Heart right ventricle (tissue), 16 donors: ENCODE results near the gene WNT8B. TPM values are rescaled to one million over a fixed set of nuclear protein-coding genes. Genes with fewer than 3 reads are reported as not detected.
A peak's percentile ranks its signal among the peaks of the same experiment; 100 is the strongest.

Source experiments
- ATAC-seq, 8 donors: fragments of 200-7000 bp; cut with Tn5 transposase; one replicate each; pipeline ENCODE4 v1.9.1; 2020; ENCODE audit warnings: mild to moderate bottlenecking in 8 of 8, moderate library complexity in 8 of 8, moderate number of reproducible peaks in 1 of 8
- DNase-seq, 2 donors: peaks; one replicate each; pipeline ENCODE4 v3.0.0-alpha.2; 2020
- H3K27ac ChIP-seq, 10 donors: fragments of 200-600 bp; sonication (generic) in 2 of 10; one replicate each; pipeline versions ENCODE4 v1.5.0 to v1.8.0; 2020 to 2022; ENCODE audit warnings: mild to moderate bottlenecking in 3 of 10
- H3K27me3 ChIP-seq, 7 donors: fragments of 200-600 bp; one replicate each; pipeline ENCODE4 v1.8.0; 2021 to 2022; ENCODE audit warnings: mild to moderate bottlenecking in 2 of 7
- H3K36me3 ChIP-seq, 9 donors: fragments of 200-600 bp; sonication (generic) in 1 of 9; one replicate each; pipeline versions ENCODE4 v1.5.0 to v1.8.0; 2020 to 2022; ENCODE audit warnings: mild to moderate bottlenecking in 2 of 9
- H3K4me1 ChIP-seq, 9 donors: fragments of 200-600 bp; sonication (generic) in 1 of 9; one replicate each; pipeline versions ENCODE4 v1.5.0 to v1.8.0; 2020 to 2022; ENCODE audit warnings: mild to moderate bottlenecking in 4 of 9
- H3K4me3 ChIP-seq, 10 donors: fragments of 200-600 bp; sonication (generic) in 2 of 10; one replicate each; pipeline versions ENCODE4 v1.5.0 to v1.8.0; 2020 to 2022; ENCODE audit warnings: mild to moderate bottlenecking in 7 of 10, moderate library complexity in 2 of 10
- H3K9me3 ChIP-seq, 11 donors: fragments of 200-600 bp in 10 of 11; sonication (generic) in 2 of 11; one replicate each; pipeline versions ENCODE4 v1.5.0 to v1.8.0; 2013 to 2022; ENCODE audit warnings: mild to moderate bottlenecking in 2 of 11, control low read depth in 1 of 11, moderate library complexity in 1 of 11
- CTCF ChIP-seq, 9 donors: fragments of 200-600 bp; sonication (generic) in 2 of 9; IDR thresholded peaks; one replicate each; pipeline versions ENCODE4 v1.5.0 to v1.8.0; 2021 to 2022; ENCODE audit warnings: antibody characterized with exemption in 9 of 9, mild to moderate bottlenecking in 5 of 9, moderate library complexity in 1 of 9
- WGBS, 2 donors: extraction: QIAGEN DNeasy Blood & Tissue Kit; methylation state at CpG; one replicate each; pipeline ENCODE4 v1.1.7; 2013; ENCODE audit warnings: inconsistent platforms in 1 of 2; 5-methylcytosine and 5-hydroxymethylcytosine counted together
- intact Hi-C, 10 donors: fragments of 100-400 bp; cut with DNase I; formaldehyde crosslinking; loops; one replicate each; pipeline versions ENCODE4 v1.11.1 to v1.14.2; 2022
- polyA plus RNA-seq, 2 donors: library from polyadenylated mRNA; stranded (reverse); fragments of 200-250 nt; gene quantifications; one replicate each; pipeline ENCODE4 v1.2.3, GENCODE V29; 2013
- total RNA-seq, 10 donors: library from RNA; stranded (reverse); fragmentation: NEBNext Ultra II Directional in 3 of 10; extraction: Animal tissue kit (Norgen Biotek cat#: 25700) in 3 of 10; gene quantifications; one replicate each; pipeline versions ENCODE4 v1.2.1 to v1.2.4, GENCODE V29; 2021 to 2023
- donor health status: Arrhythmogenic right ventricular cardiomyopathy.
- donor health status: ischemic (EF 13 %, LVEDD 7.1; RV severe dilation, severe dysfunction).
- donor health status: healthy with polysubstance abuse.
- donor health status: DM: no; HTN: yes; CAD: no.
- donor health status: DM: no; HTN: no; CAD: no.
- donor health status: ischemic (EF 25% LVEDD 6.9; RV normal size, moderate dysfunction).
- donor health status: ischemic (EF 25% LVEDD 5.7; RV mildly dilated, moderate dysfunction).
- donor health status: healthy.
- donor health status: DM: yes; HTN: yes; CAD: no.
- donor health status: Ischemic cardiomyopathy.
- donor health status: ischemic (EF 35%, LVEDD 5.7; RV mildly dilated, moderate dysfunction).
- donor health status: nonischemic (EF 11% LVEDD 7.7; RV severe dilation, severe dysfunction).
- donor health status: DM: yes; HTN: yes; CAD: no.
- donor health status: PGD.
- donor health status: ischemic (EF 29% LVEDD 5.4; RV normal size, mild dysfunction).
- donor health status: nonischemic (EF 23%, LVEDD 6.1; RV moderate dilation, normal function).

Gene WNT8B
- total and polyA plus RNA-seq, 12 donors: not detected

GRCh38 chr10:100505164-100505563, 42.4 kb downstream of the WNT8B start:
- no peak for ATAC-seq
- Histone ChIP-seq H3K4me1 (peaks cover 0 to 18% (median 0%) of the 10 kb centered on the region in 9 donors), H3K9me3 (no peaks in the 10 kb centered on the region), H3K27ac (no peak overlapping the region), H3K27me3 (no peaks in the 10 kb centered on the region), H3K4me3 (no peak overlapping the region), H3K36me3 (peaks cover 0 to 93% (median 23%) of the 10 kb centered on the region in 9 donors)
- TF ChIP-seq CTCF (IDR thresholded peaks at IDR 0.05): no peak
- 98 to 100% methylated on average over 2 of the region's 2 CpGs for WGBS, 2 donors
- intact Hi-C loops: loop anchor here in 1 of 10 donors (10.0 kb wide), 1 partner anchor 70 kb away; no protein-coding TSS in a partner anchor
- no peak for DNase-seq

- Histone ChIP-seq H3K36me3 (peaks cover 0 to 93% (median 16%) of the 10 kb centered on the region in 9 donors), H3K27me3 (no peaks in the 10 kb centered on the region), H3K4me3 (no peak overlapping the region), H3K4me1 (peaks cover 0 to 33% (median 0%) of the 10 kb centered on the region in 9 donors), H3K27ac (no peak overlapping the region), H3K9me3 (no peaks in the 10 kb centered on the region)
- no peak for TF ChIP-seq CTCF (IDR thresholded peaks at IDR 0.05)
- intact Hi-C loops: loop anchor here in 1 of 10 donors (10.0 kb wide), 1 partner anchor 72 kb away; no protein-coding TSS in a partner anchor
- 96 to 97% methylated on average over 5 of the region's 5 CpGs for WGBS, 2 donors
- no peak for ATAC-seq
- no peak for DNase-seq
These were observed 44.0 kb downstream of the WNT8B start for GRCh38 chr10:100506596-100507356.

- Histone ChIP-seq H3K27ac (no peak overlapping the region), H3K4me3 (no peak overlapping the region), H3K36me3 (peaks cover 0 to 93% (median 13%) of the 10 kb centered on the region in 9 donors), H3K27me3 (no peaks in the 10 kb centered on the region), H3K4me1 (peaks cover 0 to 35% (median 0%) of the 10 kb centered on the region in 9 donors), H3K9me3 (no peaks in the 10 kb centered on the region)
- ATAC-seq (no peak), DNase-seq (no peak)
- TF ChIP-seq CTCF (IDR thresholded peaks at IDR 0.05): no peak
- intact Hi-C loops: loop anchor here in 1 of 10 donors (10.0 kb wide), 1 partner anchor 73 kb away; no protein-coding TSS in a partner anchor
- 93 to 98% methylated on average over 5 of the region's 5 CpGs for WGBS, 2 donors
These were observed 44.5 kb downstream of the WNT8B start for GRCh38 chr10:100507357-100507732.

GRCh38 chr10:100508266-100508665, 45.5 kb downstream of the WNT8B start:
- Histone ChIP-seq H3K4me3 (no peak overlapping the region), H3K27ac (peak overlapping the region in 1 of 10 donors; percentile 57), H3K4me1 (peaks cover 0 to 35% (median 0%) of the 10 kb centered on the region in 9 donors), H3K27me3 (no peaks in the 10 kb centered on the region), H3K36me3 (peaks cover 0 to 91% (median 13%) of the 10 kb centered on the region in 9 donors), H3K9me3 (no peaks in the 10 kb centered on the region)
- DNase-seq: no peak
- TF ChIP-seq CTCF (IDR thresholded peaks at IDR 0.05): no peak
- no peak for ATAC-seq
- intact Hi-C loops: loop anchor here in 1 of 10 donors (10.0 kb wide), 1 partner anchor 73 kb away; no protein-coding TSS in a partner anchor
- WGBS, 2 donors: 79 to 81% methylated on average over 1 of the region's 1 CpG
